ENCODE measurements around the gene GPR15LG. TPM values are rescaled to one million over a fixed set of nuclear protein-coding genes. Genes with fewer than 3 reads are reported as not detected.

The GPR15LG gene
- total and polyA plus RNA-seq, 12 donors, result 0.25 TPM; not detected in 11

DNA sequence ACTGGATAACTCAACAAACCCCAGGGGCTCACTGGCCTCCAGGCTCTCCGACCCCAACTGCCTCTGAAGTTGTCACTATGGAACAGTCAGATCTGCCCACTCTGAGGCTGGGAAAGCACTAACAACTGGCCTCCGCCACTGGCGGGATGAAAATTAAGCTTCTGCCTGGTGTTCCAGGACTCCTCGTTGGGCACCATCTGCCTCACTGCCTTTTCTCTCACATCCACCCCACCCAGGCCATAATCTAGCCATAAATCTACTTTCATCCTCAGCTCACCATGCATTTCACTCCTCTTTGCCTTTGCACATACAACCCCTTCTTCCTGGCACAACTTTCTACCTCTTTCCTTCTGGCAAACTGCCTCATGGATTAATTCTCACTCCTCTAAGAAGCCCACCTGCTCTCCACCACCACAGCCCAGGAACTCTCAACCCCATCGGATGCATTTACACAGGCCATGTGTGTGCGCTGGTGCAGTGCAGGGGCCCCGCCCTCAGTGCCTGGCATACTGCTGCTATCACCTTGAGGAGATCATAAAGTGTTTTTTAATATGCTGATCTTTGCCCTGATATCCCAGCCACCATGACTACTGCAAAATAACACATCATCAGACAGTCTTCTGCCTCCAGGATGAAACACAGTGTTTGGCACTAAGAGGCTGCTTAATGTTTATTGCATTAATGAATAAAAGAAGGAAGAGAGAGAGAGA, 24.8 kb downstream of the GPR15LG start:
- Histone ChIP-seq H3K27ac (no peak overlapping the region), H3K4me1 (replicated peaks in 1 of 2) (peaks cover 8% of the 10 kb centered on the region in 2 donors), H3K4me3 (no peak overlapping the region), H3K27me3 (peaks cover 24% of the 10 kb centered on the region), H3K36me3 (replicated peaks in 1 of 2) (no peaks in the 10 kb centered on the region), H3K9me3 (replicated peaks in 1 of 3) (no peaks in the 10 kb centered on the region)
- intact Hi-C loops (cut with DNase I), result no loop called here
- TF ChIP-seq, protein P1, sequence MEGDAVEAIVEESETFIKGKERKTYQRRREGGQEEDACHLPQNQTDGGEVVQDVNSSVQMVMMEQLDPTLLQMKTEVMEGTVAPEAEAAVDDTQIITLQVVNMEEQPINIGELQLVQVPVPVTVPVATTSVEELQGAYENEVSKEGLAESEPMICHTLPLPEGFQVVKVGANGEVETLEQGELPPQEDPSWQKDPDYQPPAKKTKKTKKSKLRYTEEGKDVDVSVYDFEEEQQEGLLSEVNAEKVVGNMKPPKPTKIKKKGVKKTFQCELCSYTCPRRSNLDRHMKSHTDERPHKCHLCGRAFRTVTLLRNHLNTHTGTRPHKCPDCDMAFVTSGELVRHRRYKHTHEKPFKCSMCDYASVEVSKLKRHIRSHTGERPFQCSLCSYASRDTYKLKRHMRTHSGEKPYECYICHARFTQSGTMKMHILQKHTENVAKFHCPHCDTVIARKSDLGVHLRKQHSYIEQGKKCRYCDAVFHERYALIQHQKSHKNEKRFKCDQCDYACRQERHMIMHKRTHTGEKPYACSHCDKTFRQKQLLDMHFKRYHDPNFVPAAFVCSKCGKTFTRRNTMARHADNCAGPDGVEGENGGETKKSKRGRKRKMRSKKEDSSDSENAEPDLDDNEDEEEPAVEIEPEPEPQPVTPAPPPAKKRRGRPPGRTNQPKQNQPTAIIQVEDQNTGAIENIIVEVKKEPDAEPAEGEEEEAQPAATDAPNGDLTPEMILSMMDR (IDR thresholded peaks at IDR 0.05), result no peak
- TF ChIP-seq POLR2A (IDR thresholded peaks at IDR 0.05), result no peak
- WGBS, 4 donors, result 81 to 86% (median 83%) methylated on average over 7 of the region's 7 CpGs
- no peak for DNase-seq

DNA sequence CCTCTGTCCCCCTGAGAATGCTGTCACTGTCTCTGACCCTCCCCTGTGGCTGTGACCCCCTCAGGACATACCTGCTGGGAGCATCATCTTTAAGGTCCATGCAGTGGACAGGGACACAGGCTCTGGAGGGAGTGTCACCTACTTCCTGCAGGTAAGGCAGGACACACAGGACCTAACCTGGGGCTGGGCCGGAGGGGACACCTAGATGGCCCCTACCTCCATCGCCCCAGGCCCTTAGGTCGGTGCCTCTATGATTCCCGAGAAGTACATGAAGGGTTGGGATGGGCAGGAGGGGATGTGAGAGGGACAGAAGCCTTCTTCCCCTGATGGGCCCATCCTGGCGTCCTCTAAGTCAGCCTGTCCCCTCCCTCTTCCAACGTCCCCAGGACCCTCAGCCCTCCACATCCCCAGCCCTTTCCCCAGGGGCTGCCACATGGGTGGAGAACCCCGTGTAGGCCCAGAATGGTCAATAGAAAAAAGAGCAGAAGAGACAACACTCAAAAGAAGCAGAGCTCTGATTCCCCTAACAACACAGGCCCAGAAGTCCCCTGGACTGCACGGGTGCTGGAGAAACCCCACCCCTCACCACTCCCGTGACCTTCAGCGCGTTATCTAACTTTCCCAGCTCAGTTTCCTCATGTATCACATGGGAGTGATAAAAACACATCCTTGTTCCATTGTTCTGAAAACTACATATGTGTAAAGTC, 27.1 kb downstream of the GPR15LG start:
- intact Hi-C loops (cut with DNase I), result no loop called here
- peaks cover 3% of the 10 kb centered on the region for H3K27me3 ChIP-seq
- DNase-seq, result no peak

DNA sequence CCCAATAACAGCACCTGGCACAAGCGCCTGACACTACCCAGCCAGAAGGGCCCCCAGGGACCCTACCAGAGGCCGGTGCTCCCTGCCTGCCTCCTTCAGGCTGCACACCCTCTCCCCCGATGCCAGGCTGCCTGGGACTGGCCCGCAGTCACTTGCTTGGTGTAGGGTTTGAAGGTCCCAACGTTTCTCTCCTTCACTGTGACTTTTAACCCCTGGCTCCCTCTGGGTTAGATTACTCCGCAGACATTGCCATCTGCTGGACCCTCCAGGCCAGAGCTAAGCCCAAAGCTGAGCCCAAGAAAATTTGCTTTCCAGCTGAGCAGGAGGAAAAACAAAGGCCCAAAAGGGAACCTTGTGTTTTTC, 27.6 kb downstream of the GPR15LG start:
- TF ChIP-seq, protein P1 (IDR thresholded peaks at IDR 0.05), result no peak
- TF ChIP-seq POLR2A (IDR thresholded peaks at IDR 0.05), result no peak

More for the DNA sequence above, 27.1 kb downstream of the GPR15LG start:
- no peaks in the 10 kb centered on the region for H3K9me3 ChIP-seq (replicated peaks in 1 of 3)
- no peaks in the 10 kb centered on the region for H3K36me3 ChIP-seq (replicated peaks in 1 of 2)
- H3K4me1 ChIP-seq (replicated peaks in 1 of 2), result no peaks in the 10 kb centered on the region
- H3K27ac ChIP-seq, result no peak overlapping the region
- no peak overlapping the region for H3K4me3 ChIP-seq
- no peak for TF ChIP-seq POLR2A (IDR thresholded peaks at IDR 0.05)
- TF ChIP-seq, protein P1 (IDR thresholded peaks at IDR 0.05), result no peak
- WGBS, 4 donors, result 61 to 70% (median 63%) methylated on average over 11 of the region's 11 CpGs

DNA sequence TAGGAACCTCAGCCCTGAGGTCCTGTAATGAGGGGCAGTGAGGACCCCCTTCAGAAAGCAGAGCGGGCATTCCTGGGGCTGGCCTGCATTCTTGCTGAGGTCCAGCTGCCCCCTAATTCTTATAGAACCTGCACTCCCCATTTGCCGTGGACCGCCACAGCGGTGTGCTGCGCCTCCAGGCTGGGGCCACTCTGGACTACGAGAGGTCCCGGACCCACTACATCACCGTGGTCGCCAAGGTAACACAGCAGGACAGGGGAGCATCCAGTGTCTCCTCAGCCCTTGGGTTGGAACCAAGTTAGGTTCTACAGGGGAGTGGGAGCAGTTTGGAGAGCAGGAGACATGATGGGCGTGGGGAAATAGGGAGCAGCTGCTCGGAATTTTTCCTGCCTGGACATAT, 28.1 kb downstream of the GPR15LG start:
- DNase-seq, result no peak
- TF ChIP-seq, protein P1 (IDR thresholded peaks at IDR 0.05), result no peak
- no peak for TF ChIP-seq POLR2A (IDR thresholded peaks at IDR 0.05)
- intact Hi-C loops (cut with DNase I), result no loop called here
- no peaks in the 10 kb centered on the region for H3K9me3 ChIP-seq (replicated peaks in 1 of 3)
- no peaks in the 10 kb centered on the region for H3K36me3 ChIP-seq (replicated peaks in 1 of 2)
- no peak overlapping the region for H3K4me3 ChIP-seq
- no peak overlapping the region for H3K27ac ChIP-seq
- WGBS, 4 donors, result 86 to 91% (median 88%) methylated on average over 3 to 11 of the region's 11 CpGs
- no peaks in the 10 kb centered on the region for H3K4me1 ChIP-seq (replicated peaks in 1 of 2)
- H3K27me3 ChIP-seq, result no peaks in the 10 kb centered on the region

More for the DNA sequence above, 27.6 kb downstream of the GPR15LG start:
- DNase-seq, result no peak
- WGBS, 4 donors, result 50 to 72% (median 66%) methylated on average over 6 of the region's 6 CpGs
- Histone ChIP-seq H3K4me1 (replicated peaks in 1 of 2) (no peaks in the 10 kb centered on the region), H3K27me3 (no peaks in the 10 kb centered on the region), H3K36me3 (replicated peaks in 1 of 2) (no peaks in the 10 kb centered on the region), H3K4me3 (no peak overlapping the region), H3K9me3 (replicated peaks in 1 of 3) (no peaks in the 10 kb centered on the region), H3K27ac (no peak overlapping the region)
- intact Hi-C loops (cut with DNase I), result no loop called here
